22Rv1 (cell line): ENCODE measurements around the gene EXOC2.
"Not testable (repeated sequence)": the region's sequence is repeated elsewhere in the genome, so short reads cannot be mapped to it uniquely, and the experiment has no call there.

Experiments
- H3K27ac ChIP-seq: fragments of 450-650 bp; 2 replicates; pipeline ENCODE4 v1.5.1; 2017
- CTCF ChIP-seq: fragments of 450-650 bp; IDR thresholded peaks from 2 replicates; pipeline ENCODE4 v1.5.1; 2017; ENCODE audit warnings: mild to moderate bottlenecking
- ZFX ChIP-seq: fragments of 450-650 bp; IDR thresholded peaks from 2 replicates; pipeline ENCODE4 v1.6.1; 2017; ENCODE audit warnings: antibody characterized with exemption, borderline replicate concordance

EXOC2 gene

DNA sequence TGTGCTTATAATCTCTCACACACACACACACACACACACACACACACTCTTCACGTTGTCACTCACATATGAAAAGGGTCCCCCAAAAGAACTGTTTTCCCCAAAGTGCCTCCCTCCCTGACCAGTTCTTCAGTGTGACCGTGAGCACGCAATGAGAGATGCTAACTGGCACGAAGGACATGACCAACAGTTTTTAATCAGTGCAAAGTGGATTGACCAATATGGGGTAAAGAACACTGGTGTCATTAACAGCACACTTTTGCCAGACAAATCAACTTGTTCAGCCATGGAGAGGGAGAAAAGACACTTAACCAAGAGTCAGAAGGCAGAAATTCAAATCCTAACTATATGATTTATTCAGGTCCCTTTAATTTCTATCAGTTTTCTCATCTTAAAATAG is 15.0 kb downstream of the EXOC2 start:
- TF ChIP-seq CTCF, result no peak
- no peak for TF ChIP-seq ZFX
- H3K27ac ChIP-seq, result no peak overlapping the region

GRCh38 chr6:674956-675355 is 18.0 kb downstream of the EXOC2 start:
- H3K27ac ChIP-seq, result no peak overlapping the region

GRCh38 chr6:674406-674805 is 18.5 kb downstream of the EXOC2 start:
- no peak overlapping the region for H3K27ac ChIP-seq
- no peak for TF ChIP-seq CTCF
- no peak for TF ChIP-seq ZFX

More at GRCh38 chr6:674956-675355, 18.0 kb downstream of the EXOC2 start:
- no peak for TF ChIP-seq ZFX
- no peak for TF ChIP-seq CTCF

GRCh38 chr6:667253-667927 is 25.5 kb downstream of the EXOC2 start:
- H3K27ac ChIP-seq, result no peak overlapping the region
- TF ChIP-seq CTCF (no peak), ZFX (no peak)

- H3K27ac ChIP-seq, result no peak overlapping the region
- TF ChIP-seq CTCF (no peak), ZFX (no peak)
Measured at GRCh38 chr6:665403-666267, 27.3 kb downstream of the EXOC2 start.

DNA sequence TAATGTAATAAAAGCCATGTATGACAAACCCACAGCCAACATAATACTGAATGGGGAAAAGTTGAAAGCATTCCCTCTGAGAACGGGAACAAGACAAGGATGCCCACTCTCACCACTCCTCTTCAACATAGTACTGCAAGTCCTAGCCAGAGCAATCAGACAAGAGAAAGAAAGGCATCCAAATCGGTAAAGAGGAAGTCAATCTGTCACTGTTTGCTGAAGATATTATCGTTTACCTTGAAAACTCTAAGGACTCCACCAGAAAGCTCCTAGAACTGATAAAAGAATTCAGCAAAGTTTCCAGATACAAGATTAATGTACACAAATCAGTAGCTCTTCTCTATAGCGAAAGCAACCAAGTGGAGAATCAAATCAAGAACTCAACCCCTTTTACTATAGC is 29.2 kb downstream of the EXOC2 start:
- H3K27ac ChIP-seq, result not testable (repeated sequence)

- H3K27ac ChIP-seq, result no peak overlapping the region
- TF ChIP-seq ZFX (no peak), CTCF (no peak)
Measured at GRCh38 chr6:659716-660581, 33.0 kb downstream of the EXOC2 start.
